Measurements from ENCODE around the gene DEPP1.

DNA sequence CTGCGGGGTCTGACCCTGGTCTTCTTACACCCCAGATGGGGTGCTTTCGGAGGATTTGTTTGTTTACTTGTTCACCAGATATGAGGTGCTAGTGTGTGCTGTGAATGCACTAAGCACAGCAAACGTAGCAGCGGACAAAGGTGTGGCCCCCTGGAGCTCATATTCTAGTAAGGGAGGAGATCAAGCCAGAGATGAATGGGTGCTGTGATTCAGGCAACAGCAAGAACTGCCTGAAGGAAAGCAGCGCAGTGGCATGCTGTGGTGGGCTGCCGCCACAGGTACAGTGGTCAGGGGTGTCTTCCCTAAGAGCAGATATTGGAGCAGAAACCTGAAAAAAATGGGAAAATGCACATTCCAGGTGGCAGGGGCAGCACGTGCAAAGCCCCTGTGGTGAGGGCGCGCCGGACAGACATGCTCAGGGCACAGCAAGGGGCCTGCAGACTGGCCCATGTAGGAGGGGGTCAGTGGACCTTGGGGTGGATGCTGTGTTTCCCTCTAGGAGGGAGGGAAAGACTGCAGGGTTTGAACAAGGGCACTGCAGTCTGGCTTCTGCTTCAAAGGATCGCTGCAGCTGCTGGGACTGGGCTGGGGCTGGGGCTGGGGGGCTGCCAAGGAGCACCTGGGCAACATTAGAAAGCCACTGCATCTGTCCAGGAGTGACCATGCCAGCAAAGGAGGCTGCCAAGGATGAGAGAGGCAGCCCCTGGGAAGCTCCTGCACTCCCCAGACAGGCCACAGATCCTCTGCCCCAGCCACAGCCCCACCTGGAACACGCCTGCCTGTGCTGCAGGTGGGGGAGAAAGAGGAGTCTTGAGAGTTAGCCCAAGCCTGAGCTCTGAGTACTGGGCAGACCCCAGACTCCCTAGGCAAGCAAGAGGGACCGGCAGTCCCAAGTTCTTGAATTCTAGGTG, 927 bp upstream of the DEPP1 start:
- TF ChIP-seq CTCF (IDR thresholded peaks at IDR 0.05; ENCODE audit: low read depth, low read length), result no peak
- TF ChIP-seq, protein P1, sequence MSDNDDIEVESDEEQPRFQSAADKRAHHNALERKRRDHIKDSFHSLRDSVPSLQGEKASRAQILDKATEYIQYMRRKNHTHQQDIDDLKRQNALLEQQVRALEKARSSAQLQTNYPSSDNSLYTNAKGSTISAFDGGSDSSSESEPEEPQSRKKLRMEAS (IDR thresholded peaks at IDR 0.05; ENCODE audit: low read depth, low read length), result no peak
